H1 (cell line): ENCODE data around the gene SMIM7. TPM values are rescaled to one million over a fixed set of nuclear protein-coding genes. Genes with fewer than 3 reads are reported as not detected.

Experiments
- CTCF ChIA-PET: fragments of 300-600 bp; sonication (Branson Sonifier 250); formaldehyde crosslinking; loops from one replicate; lab custom pipeline; 2021; ENCODE audit not compliant: partially characterized antibody; lab: Charles Lee
- POLR2A ChIA-PET: fragments of 300-600 bp; sonication (Branson Sonifier 250); formaldehyde crosslinking; loops from one replicate; lab custom pipeline; 2021; ENCODE audit warnings: inconsistent platforms; ENCODE audit not compliant: partially characterized antibody; lab: Charles Lee
- DNase-seq, 2 experiments: peaks; one replicate each; pipeline versions ENCODE4 v3.0.0 to v3.0.0-alpha.2; 2010 to 2022; ENCODE audit warnings: low spot score in 2 of 2, low read depth in 1 of 2, mixed read lengths in 1 of 2
- FAIRE-seq: peaks from 2 replicates; lab custom pipeline; 2011; peaks lifted over from hg19 to GRCh38; lab: Jason Lieb, UNC
- H2AFZ ChIP-seq: 2 replicates; pipeline ENCODE4 v1.8.1; 2012; ENCODE audit warnings: low read length, inconsistent platforms
- H2AK5ac ChIP-seq: 2 replicates; pipeline ENCODE4 v1.6.1; 2013; ENCODE audit warnings: low read depth, low read length
- H2BK120ac ChIP-seq: replicated peaks from 2 replicates; pipeline ENCODE3; 2013; ENCODE audit warnings: low read depth, low read length, inconsistent platforms
- H2BK12ac ChIP-seq: 2 replicates; pipeline ENCODE4 v1.6.1; 2013; ENCODE audit warnings: low read depth, low read length
- H2BK15ac ChIP-seq: 2 replicates; pipeline ENCODE4 v1.6.1; 2013; ENCODE audit warnings: low read length
- H2BK20ac ChIP-seq: 2 replicates; pipeline ENCODE4 v1.6.1; 2013; ENCODE audit warnings: low read length
- H2BK5ac ChIP-seq: 2 replicates; pipeline ENCODE4 v1.6.1; 2013; ENCODE audit warnings: low read depth, low read length
- H3K14ac ChIP-seq: 2 replicates; pipeline ENCODE4 v1.6.1; 2013; ENCODE audit warnings: inconsistent platforms; ENCODE audit not compliant: insufficient read length
- H3K18ac ChIP-seq: 2 replicates; pipeline ENCODE4 v1.6.1; 2013; ENCODE audit warnings: low read length; ENCODE audit errors: extremely low read depth
- H3K23ac ChIP-seq: 2 replicates; pipeline ENCODE4 v1.6.1; 2013; ENCODE audit warnings: inconsistent platforms; ENCODE audit not compliant: insufficient read length
- H3K23me2 ChIP-seq: 2 replicates; pipeline ENCODE4 v1.6.1; 2013; ENCODE audit warnings: low read depth, low read length
- H3K27ac ChIP-seq: 2 replicates; pipeline ENCODE4 v1.6.1; 2011; ENCODE audit warnings: low read depth, low read length, inconsistent platforms
- H3K27me3 ChIP-seq, 4 experiments: replicated peaks in 1 of 4; 1 replicate in 1 of 4; 2 replicates in 3 of 4; pipeline versions ENCODE4 v1.6.1 to v1.8.1; 2011 to 2013; ENCODE audit warnings: low read length in 3 of 4, mild to moderate bottlenecking in 3 of 4, inconsistent platforms in 2 of 4, mixed read lengths in 2 of 4, moderate library complexity in 1 of 4; ENCODE audit not compliant: control insufficient read depth in 3 of 4, insufficient read depth in 3 of 4; ENCODE audit errors: extremely low read depth in 1 of 4
- H3K36me3 ChIP-seq, 4 experiments: 2 replicates each; pipeline versions ENCODE4 v1.6.1 to v1.8.1; 2011 to 2013; ENCODE audit warnings: mild to moderate bottlenecking in 4 of 4, low read length in 3 of 4, moderate library complexity in 2 of 4, control low read depth in 1 of 4, inconsistent platforms in 1 of 4; ENCODE audit not compliant: insufficient read depth in 4 of 4, control insufficient read depth in 2 of 4
- H3K4ac ChIP-seq: replicated peaks from 2 replicates; pipeline ENCODE3; 2013; ENCODE audit warnings: low read length, low read depth, mixed read lengths, inconsistent platforms; ENCODE audit not compliant: insufficient read length
- H3K4me1 ChIP-seq, 4 experiments: replicated peaks in 1 of 4; 1 replicate in 1 of 4; 2 replicates in 3 of 4; pipeline versions ENCODE4 v1.6.1 to v1.8.1; 2011 to 2013; ENCODE audit warnings: low read length in 3 of 4, inconsistent platforms in 2 of 4, mixed read lengths in 1 of 4; ENCODE audit not compliant: insufficient read depth in 4 of 4, control insufficient read depth in 3 of 4
- H3K4me2 ChIP-seq, 2 experiments: 2 replicates each; pipeline versions ENCODE4 v1.6.1 to v1.8.1; 2011 to 2013; ENCODE audit warnings: low read depth in 2 of 2, low read length in 2 of 2, control low read depth in 1 of 2, inconsistent platforms in 1 of 2, mild to moderate bottlenecking in 1 of 2; ENCODE audit not compliant: insufficient read depth in 1 of 2
- H3K4me3 ChIP-seq, 4 experiments: fragments of 200-600, 300-600 bp in 1 of 4; sonication (generic), shearing (Covaris generic), sonication (Bioruptor Twin) in 1 of 4; 2 replicates each; pipeline versions ENCODE4 v1.5.1 to v1.8.1; 2011 to 2016; ENCODE audit warnings: low read length in 4 of 4, low read depth in 3 of 4, control low read depth in 2 of 4, inconsistent platforms in 2 of 4, mild to moderate bottlenecking in 2 of 4, mixed read lengths in 1 of 4, moderate library complexity in 1 of 4; ENCODE audit not compliant: insufficient read depth in 2 of 4; ENCODE audit errors: extremely low read depth in 1 of 4
- H3K56ac ChIP-seq: replicated peaks from 2 replicates; pipeline ENCODE3; 2013; ENCODE audit warnings: low read depth, mild to moderate bottlenecking, mixed read lengths, low read length, inconsistent platforms; ENCODE audit not compliant: insufficient read length
- H3K79me1 ChIP-seq: 2 replicates; pipeline ENCODE4 v1.6.1; 2013; ENCODE audit warnings: low read depth, low read length, control low read depth
- H3K79me2 ChIP-seq, 2 experiments: 2 replicates each; pipeline versions ENCODE4 v1.6.1 to v1.8.1; 2012 to 2013; ENCODE audit warnings: low read length in 2 of 2, mild to moderate bottlenecking in 2 of 2, inconsistent platforms in 1 of 2; ENCODE audit not compliant: insufficient read depth in 2 of 2, control insufficient read depth in 1 of 2
- H3K9ac ChIP-seq, 4 experiments: replicated peaks in 1 of 4; 1 replicate in 1 of 4; 2 replicates in 3 of 4; pipeline versions ENCODE4 v1.6.1 to v1.8.1; 2011 to 2013; ENCODE audit warnings: low read depth in 3 of 4, low read length in 3 of 4, control low read depth in 2 of 4, mild to moderate bottlenecking in 2 of 4, moderate library complexity in 2 of 4, inconsistent platforms in 1 of 4; ENCODE audit errors: extremely low read depth in 1 of 4
- H3K9me3 ChIP-seq, 2 experiments: 2 replicates each; pipeline versions ENCODE4 v1.6.1 to v1.8.1; 2012 to 2013; ENCODE audit warnings: mild to moderate bottlenecking in 2 of 2, moderate library complexity in 2 of 2, control low read depth in 1 of 2, inconsistent platforms in 1 of 2, low read depth in 1 of 2, low read length in 1 of 2, mixed read lengths in 1 of 2; ENCODE audit not compliant: insufficient read depth in 2 of 2
- H4K20me1 ChIP-seq, 2 experiments: replicated peaks in 1 of 2; 2 replicates each; pipeline versions ENCODE3 to v1.8.1; 2011 to 2013; ENCODE audit warnings: inconsistent platforms in 2 of 2, low read length in 2 of 2, mild to moderate bottlenecking in 1 of 2; ENCODE audit not compliant: insufficient read depth in 2 of 2, control insufficient read depth in 1 of 2
- H4K5ac ChIP-seq: 2 replicates; pipeline ENCODE4 v1.6.1; 2013; ENCODE audit warnings: low read length, low read depth, mixed read lengths, inconsistent platforms; ENCODE audit not compliant: insufficient read length
- H4K8ac ChIP-seq: 2 replicates; pipeline ENCODE4 v1.8.0; 2013; ENCODE audit warnings: mild to moderate bottlenecking, moderate library complexity, low read length, inconsistent platforms; ENCODE audit not compliant: insufficient read depth; ENCODE audit errors: extremely low read depth
- H4K91ac ChIP-seq: replicated peaks from 2 replicates; pipeline ENCODE3; 2013; ENCODE audit warnings: low read length, mixed read lengths, inconsistent platforms; ENCODE audit not compliant: insufficient read length
- WGBS, 2 experiments: shearing (Covaris generic) in 1 of 2; methylation state at CpG; one replicate each; pipeline versions ENCODE4 v1.1.6 to v1.1.7; 2013 to 2015; ENCODE audit warnings: low lambda C conversion rate in 2 of 2, mixed read lengths in 2 of 2, inconsistent platforms in 1 of 2, low coverage in 1 of 2, missing lambda C conversion rate in 1 of 2; ENCODE audit not compliant: insufficient replicate concordance in 2 of 2, insufficient coverage in 1 of 2, insufficient read length in 1 of 2; ENCODE audit errors: extremely low coverage in 1 of 2, missing lambda C conversion rate in 1 of 2; 5-methylcytosine and 5-hydroxymethylcytosine counted together
- polyA plus RNA-seq, 7 experiments: library from polyadenylated mRNA; depleted of rRNA in 3 of 7; stranded (reverse) in 5 of 7; unstranded in 2 of 7; fragments of >200 nt in 5 of 7; fragments of 200-250 nt in 2 of 7; gene quantifications; 1 replicate in 5 of 7; 2 replicates in 1 of 7; 4 replicates in 1 of 7; pipeline versions ENCODE4 v1.2.1 to v1.2.3, GENCODE V29; 2011 to 2013; ENCODE audit warnings: missing spikeins in 2 of 7, mixed read lengths in 2 of 7
- total RNA-seq: library from RNA; stranded (reverse); fragmentation: NEBNext Ultra II Directional; extraction: Animal tissue kit (Norgen Biotek cat#: 25700); gene quantifications from 2 replicates; pipeline ENCODE4 v1.2.1, GENCODE V29; 2021

SMIM7 gene
- total and polyA plus RNA-seq, 2 of the 8 experiments (the other 6 are each of a cell fraction or from before 2014, with no cell fraction given): 55.5 to 67.5 TPM

DNA sequence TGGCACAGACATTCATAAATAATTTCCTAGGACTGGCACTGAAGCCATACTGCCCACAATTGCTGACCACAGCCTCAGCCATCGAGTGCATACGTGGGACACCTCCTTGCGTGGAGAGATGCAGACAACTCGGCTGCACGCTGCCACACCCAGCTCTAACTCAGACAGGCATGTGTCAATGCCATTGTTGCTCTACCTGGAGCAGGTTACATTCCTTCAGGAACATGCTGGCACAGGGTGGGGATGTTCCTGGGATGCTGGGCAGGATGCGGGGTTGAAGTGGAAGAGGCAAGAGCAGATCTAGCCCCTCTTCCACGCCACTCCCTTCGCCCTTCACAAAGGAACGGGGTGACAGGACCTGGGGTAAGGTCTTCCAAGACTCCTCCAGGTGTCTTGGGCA lies 63.5 kb downstream of the SMIM7 start:
- ChIA-PET CTCF (interaction anchor here (1.0 kb wide), 1 partner anchor 13 kb away, joined by 3 read pairs; no protein-coding TSS in a partner anchor), POLR2A (interaction anchor here (0.8 kb wide), 1 partner anchor 9 kb away, joined by 5 read pairs; no protein-coding TSS in a partner anchor)
- H3K27me3 ChIP-seq: no peaks in the 10 kb centered on the region
- no peak overlapping the region for H3K4me3 ChIP-seq
- 0 out of 2 replicates have a peak overlapping the region, but pooled peaks have one; percentile 6 for H2BK5ac ChIP-seq
- no peak overlapping the region for H3K4ac ChIP-seq
- no peak overlapping the region for H3K27ac ChIP-seq
- peaks cover 5 to 12% (median 8%) of the 10 kb centered on the region in 4 experiments; a peak in 6 of 7 replicates for H3K4me1 ChIP-seq
- H3K9me3 ChIP-seq: no peaks in the 10 kb centered on the region
- H4K5ac ChIP-seq: no peak overlapping the region
- H2BK20ac ChIP-seq: no peak overlapping the region
- 93% methylated on average over 9 of the region's 9 CpGs; no CpG with 5 or more reads in 1 of the 2 experiments for whole genome bisulfite sequencing, 2 experiments
- no peak overlapping the region for H3K18ac ChIP-seq
- H3K23ac ChIP-seq: no peak overlapping the region
- H2BK120ac ChIP-seq: no peak overlapping the region
- no peak overlapping the region for H2BK15ac ChIP-seq
- peaks cover 5 to 87% of the 10 kb centered on the region in 2 experiments; a peak in 3 of 4 replicates for H3K79me2 ChIP-seq
- no peak overlapping the region for H3K4me2 ChIP-seq
- DNase-seq (no peak), FAIRE-seq (no peak)
- H3K9ac ChIP-seq: no peak overlapping the region
- no peak overlapping the region for H2AFZ ChIP-seq
- no peaks in the 10 kb centered on the region for H3K36me3 ChIP-seq
- H3K14ac ChIP-seq: no peak overlapping the region
- no peak overlapping the region for H2BK12ac ChIP-seq
- H3K79me1 ChIP-seq: peaks cover 44% of the 10 kb centered on the region
- H4K91ac ChIP-seq: no peak overlapping the region
- H2AK5ac ChIP-seq: no peak overlapping the region
- H3K23me2 ChIP-seq: no peaks in the 10 kb centered on the region
- H4K20me1 ChIP-seq: peaks cover 22 to 41% of the 10 kb centered on the region in 2 experiments
- no peak overlapping the region for H3K56ac ChIP-seq
- H4K8ac ChIP-seq: no peak overlapping the region
